ENCODE data around the gene KIAA0319L.
"Not testable (repeated sequence)": the region's sequence is repeated elsewhere in the genome, so short reads cannot be mapped to it uniquely, and the experiment has no call there.

KIAA0319L gene

GRCh38 chr1:35557118-35557610 is at the start of gene KIAA0319L:
KIAA0319L (minus strand) TSS chr1:35557403; CDS start chr1:35554491, 2,912 bp downstream.
- DNase-seq, result peak; percentile 48 to 89 (median 79)

DNA sequence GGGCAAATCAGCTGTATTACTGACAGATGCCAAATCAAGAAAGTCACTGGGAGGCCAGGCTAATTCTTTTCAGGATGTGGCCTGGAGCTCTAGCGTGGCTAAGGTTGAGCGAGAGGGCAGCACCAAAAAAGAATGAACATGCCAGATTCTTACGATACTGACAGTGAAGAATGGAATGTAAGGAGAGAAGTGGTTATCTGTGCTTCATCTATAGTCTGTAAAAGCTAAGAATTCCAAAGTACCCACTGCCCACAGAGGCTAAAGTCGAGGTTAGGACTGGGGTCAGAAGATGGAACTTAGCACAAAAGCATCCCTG is 48.6 kb upstream of the KIAA0319L start:
- no peak for DNase-seq

DNA sequence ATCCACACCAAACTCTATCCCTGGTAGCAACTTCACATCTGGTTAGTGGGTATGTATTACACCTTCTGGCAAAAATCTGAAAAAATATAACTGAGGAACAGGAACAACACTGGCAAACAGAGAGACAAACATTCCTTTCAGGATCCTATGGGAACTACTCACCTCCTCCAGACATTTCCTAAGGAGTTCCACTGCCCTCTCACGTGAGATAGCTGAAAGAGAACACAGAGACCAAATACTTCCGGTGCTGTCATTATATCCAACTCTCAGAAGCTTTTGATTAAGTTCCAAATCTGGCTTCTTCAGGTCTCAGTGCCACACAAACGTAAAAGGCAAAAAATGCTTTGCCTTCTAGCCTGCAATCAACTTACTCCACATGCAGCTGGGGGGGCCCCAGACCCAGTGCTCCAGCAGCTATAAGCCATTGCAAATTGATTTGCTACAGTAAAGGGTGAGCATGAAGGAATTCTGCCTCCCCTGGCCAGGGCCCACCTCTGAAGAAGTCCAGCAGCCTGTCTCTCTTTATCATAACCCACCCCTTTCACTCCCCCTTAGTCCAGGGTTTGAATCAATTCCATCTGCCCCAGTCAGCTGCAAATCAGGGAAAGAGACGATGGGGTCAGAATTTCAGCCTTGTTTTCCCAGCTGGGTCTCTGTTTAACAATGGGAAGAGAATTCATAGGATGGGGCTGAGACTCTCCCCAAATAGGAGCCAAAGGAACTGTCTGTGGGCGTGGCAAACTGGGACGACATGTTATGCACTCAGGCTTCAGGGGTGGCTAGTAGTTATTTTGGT is 48.1 kb upstream of the KIAA0319L start:
- DNase-seq, result no peak

DNA sequence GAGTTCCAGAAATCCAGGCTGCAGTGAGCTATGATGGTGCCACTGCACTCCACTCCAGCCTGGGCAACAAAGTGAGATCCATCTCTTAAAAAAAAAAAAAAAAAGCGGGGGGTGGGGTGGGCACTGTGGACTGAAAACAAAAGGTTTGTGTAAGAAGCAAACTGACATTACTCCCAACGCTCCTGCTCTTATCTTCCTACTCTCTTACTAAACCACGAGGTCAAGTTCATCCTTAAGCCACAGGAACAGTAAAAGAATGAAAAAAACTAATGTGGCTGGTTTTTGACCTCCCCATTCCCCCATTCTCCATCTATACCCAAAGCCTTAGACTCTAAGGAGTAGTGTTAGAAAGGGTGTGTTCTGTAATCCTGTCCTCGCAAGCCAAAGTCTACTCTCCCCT is 46.7 kb upstream of the KIAA0319L start:
- no peak for DNase-seq

GRCh38 chr1:35603468-35603867 is 46.3 kb upstream of the KIAA0319L start:
- no peak for DNase-seq

DNA sequence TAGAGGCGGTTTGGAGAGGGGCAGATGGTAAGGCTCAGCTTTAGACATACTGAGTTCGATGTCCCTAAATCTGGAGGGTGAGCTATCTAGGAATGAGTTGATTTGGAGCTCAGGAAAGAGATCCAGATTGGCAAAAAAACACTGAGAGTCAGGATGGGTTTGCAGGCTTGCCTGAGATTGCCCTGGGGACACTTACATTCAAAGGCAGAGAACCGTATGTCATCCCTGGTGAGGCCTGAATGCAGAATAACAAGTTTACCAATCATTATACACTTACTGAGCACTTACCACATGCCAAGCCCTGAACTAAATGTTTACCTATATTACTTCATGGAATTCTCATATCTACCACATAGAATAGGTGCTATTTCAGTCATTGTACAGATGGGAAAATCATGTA is 43.4 kb upstream of the KIAA0319L start:
- no peak for DNase-seq

DNA sequence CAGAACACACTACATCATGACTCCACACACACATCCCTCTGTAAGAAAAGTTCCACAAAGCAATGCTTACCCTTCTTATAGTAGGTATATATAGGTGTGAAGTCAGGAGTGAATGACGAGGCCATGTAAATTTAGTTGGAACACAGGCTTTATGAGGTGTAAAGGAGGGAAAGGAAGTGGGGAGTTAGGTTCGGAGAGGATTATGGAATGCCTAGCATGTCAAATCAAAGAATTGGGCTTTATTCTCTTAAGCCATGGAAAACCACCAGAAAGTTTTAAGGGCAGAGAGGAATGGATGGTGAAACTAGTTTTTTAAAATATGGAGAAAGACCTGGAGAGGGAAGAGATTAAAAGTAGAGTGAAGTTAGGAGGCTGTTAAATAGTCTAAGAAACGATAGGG is 42.2 kb upstream of the KIAA0319L start:
- DNase-seq, result no peak

- DNase-seq, result no peak
Measured at GRCh38 chr1:35598895-35599294, 41.7 kb upstream of the KIAA0319L start.

GRCh38 chr1:35597870-35598269 is 40.7 kb upstream of the KIAA0319L start:
- DNase-seq, result no peak

- no peak for DNase-seq
Measured at GRCh38 chr1:35595684-35596083, 38.5 kb upstream of the KIAA0319L start.

DNA sequence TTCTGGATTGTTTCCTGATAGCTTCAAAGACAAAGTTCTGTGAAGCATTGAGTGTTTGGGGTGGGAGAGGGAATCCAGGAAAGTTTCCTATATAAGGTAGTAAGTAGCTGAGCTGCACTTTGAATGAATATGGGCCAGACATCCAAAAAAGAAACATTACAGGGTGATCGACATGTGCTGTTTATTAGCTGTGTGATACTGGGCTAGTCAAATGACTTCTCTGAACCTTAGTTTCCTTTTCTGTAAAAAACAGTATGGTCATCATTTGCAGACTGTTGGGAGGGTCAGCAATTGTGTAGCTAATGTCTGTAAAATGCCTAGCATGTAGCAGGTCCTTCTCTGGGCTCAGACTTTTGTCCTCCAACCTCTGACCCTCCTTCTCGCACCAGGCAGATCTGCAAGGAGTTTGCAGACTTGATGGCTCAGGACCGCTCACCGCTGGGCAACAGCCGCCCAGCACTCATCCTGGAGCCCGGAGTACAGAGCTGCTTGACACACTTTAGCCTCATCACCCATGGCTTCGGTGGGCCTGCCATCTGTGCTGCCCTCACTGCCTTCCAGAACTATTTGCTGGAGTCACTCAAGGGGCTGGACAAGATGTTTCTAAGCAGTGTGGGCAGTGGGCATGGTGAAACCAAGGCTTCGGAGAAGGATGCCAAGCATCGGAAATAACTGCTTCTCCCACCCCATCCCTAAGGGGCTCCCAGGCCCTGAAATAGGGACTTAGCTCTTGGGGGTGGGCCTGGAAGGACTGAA is 37.0 kb upstream of the KIAA0319L start:
- no peak for DNase-seq

- peak; percentile 43 to 47 (median 44) for DNase-seq
Measured at GRCh38 chr1:35592991-35593769, 36.0 kb upstream of the KIAA0319L start.

GRCh38 chr1:35591211-35591610 is 34.0 kb upstream of the KIAA0319L start:
- no peak for DNase-seq

DNA sequence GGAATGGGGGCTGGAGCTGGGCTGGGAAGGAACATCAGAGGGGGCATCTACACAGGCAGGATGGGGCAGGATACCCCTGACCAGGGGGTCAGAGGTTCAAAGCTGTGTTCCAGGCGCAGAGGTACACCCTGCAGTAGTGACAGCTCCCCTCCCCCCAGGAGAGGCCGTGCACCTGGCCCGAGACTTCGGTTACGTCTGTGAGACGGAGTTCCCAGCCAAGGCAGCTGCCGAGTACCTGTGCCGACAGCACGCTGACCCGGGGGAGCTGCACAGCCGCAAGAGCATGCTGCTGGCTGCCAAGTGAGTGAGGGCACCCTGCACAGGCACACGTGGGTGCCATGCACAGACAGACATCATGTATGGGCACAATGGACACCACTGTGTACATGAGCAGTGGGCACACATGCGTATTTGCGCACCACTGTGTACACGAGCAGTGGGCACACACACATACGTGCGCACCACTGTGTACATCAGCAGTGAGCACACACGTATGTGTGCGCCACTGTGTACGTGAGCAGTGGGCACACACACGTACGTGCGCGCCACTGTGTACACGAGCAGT is 33.4 kb upstream of the KIAA0319L start:
- DNase-seq, result no peak

- DNase-seq, result no peak
Measured at GRCh38 chr1:35589516-35590427, 32.6 kb upstream of the KIAA0319L start.

GRCh38 chr1:35588197-35588910 is 31.2 kb upstream of the KIAA0319L start:
- no peak for DNase-seq

DNA sequence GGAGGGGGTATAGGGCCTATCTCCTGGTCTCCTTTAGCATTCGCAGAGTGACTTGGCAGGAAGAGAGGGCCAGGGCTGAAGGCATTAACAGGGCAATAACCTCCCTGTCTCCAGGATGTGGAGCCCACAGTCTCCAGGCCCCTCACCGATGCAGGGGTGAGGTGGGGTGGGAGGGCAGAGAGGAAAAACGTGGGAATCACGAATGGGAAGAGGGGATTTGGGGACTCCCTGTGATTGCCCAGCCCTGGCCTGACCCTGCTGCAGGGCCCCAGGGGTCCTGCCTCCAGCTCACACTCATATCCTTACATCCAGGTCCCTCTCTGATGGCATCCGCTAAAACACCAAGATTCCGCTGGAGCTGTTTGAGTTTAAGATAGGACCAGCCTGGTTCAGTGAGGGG is 30.5 kb upstream of the KIAA0319L start:
- DNase-seq, result no peak

DNA sequence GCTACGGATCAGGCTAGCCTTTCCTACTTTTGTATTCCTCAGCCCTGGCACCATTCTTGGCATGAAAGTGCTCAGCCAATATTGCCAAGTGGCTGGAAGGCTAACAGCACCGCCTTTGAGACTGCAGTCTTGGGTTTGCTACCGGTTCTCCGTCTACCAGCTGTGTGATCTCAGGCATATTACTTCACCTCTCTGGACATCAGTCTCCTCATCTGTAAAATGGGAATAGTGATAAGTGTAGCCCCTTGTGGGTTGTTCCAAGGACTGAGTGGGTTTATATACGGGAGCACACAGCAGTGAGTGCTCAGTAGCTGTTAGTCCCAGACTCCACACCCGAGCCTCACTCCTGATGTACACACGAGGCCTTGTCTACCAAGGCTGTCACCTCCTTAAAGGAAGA is 29.6 kb upstream of the KIAA0319L start:
- no peak for DNase-seq

- DNase-seq, result not testable (repeated sequence)
Measured at GRCh38 chr1:35585805-35586204, 28.6 kb upstream of the KIAA0319L start.

DNA sequence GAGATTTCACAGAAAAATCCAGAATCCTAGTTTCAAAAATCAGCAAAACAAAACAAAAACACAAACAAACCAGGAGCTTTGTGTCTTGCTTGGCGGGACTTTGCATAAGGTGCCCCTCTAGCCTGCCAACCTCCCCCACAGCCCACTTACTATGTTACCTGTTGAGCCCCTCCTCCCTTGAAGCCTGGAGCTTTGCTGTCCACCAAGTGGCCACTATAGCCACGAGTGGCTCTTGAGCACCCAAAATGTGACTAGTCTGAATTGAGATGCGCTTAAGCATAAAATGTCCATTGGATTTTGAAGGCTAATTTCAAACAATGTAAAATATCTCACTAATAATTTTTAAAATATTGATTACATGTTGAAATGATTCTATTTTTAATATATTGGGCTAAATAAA is 28.1 kb upstream of the KIAA0319L start:
- DNase-seq, result no peak

DNA sequence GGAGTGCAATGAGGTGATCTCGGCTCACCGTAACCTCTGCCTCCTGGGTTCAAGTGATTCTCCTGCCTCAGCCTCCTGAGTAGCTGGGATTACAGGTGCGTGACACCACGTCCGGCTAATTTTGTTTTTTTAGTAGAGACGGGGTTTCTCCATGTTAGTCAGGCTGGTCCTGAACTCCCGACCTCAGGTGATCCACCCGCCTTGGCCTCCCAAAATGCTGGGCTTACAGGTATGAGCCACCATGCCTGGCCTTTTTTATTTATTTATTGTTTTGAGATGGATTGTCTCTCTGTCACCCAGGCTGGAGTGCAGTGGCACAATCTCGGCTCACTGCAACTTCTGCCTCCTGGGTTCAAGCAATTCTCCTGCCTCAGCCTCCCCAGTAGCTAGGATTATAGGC is 24.4 kb upstream of the KIAA0319L start:
- not testable (repeated sequence) for DNase-seq
